ENCODE measurements around the gene LTA.

LTA gene

GRCh38 chr6:31569861-31570536 is 2.1 kb upstream of the LTA start:
- Histone ChIP-seq H3K36me3 (no peaks in the 10 kb centered on the region), H3K27ac (no peak overlapping the region)
- DNase-seq, result no peak

GRCh38 chr6:31573239-31574105 is 1.4 kb downstream of the LTA start:
- Histone ChIP-seq H3K27me3 (peaks cover 0 to 27% of the 10 kb centered on the region in 2 donors), H3K4me3 (no peak overlapping the region), H3K27ac (no peak overlapping the region), H3K9me3 (no peaks in the 10 kb centered on the region), H3K36me3 (no peaks in the 10 kb centered on the region), H3K4me1 (no peaks in the 10 kb centered on the region)
- intact Hi-C loops (cut with DNase I; ENCODE audit: low total_unique reads), result no loop called here
- no peak for DNase-seq
- TF ChIP-seq CTCF (IDR thresholded peaks at IDR 0.05), result no peak

More at GRCh38 chr6:31569861-31570536, 2.1 kb upstream of the LTA start:
- intact Hi-C loops (cut with DNase I; ENCODE audit: low total_unique reads), result no loop called here
- H3K4me1 ChIP-seq, result no peaks in the 10 kb centered on the region
- no peak for TF ChIP-seq CTCF (IDR thresholded peaks at IDR 0.05)
- no peaks in the 10 kb centered on the region for H3K9me3 ChIP-seq
- H3K4me3 ChIP-seq, result no peak overlapping the region
- peaks cover 0 to 48% of the 10 kb centered on the region in 2 donors for H3K27me3 ChIP-seq

- no peaks in the 10 kb centered on the region for H3K36me3 ChIP-seq
- no peaks in the 10 kb centered on the region for H3K9me3 ChIP-seq
- H3K4me1 ChIP-seq, result no peaks in the 10 kb centered on the region
- no peak for DNase-seq
- intact Hi-C loops (cut with DNase I; ENCODE audit: low total_unique reads), result no loop called here
- H3K27ac ChIP-seq, result no peak overlapping the region
- H3K4me3 ChIP-seq, result no peak overlapping the region
- no peak for TF ChIP-seq CTCF (IDR thresholded peaks at IDR 0.05)
- peaks cover 0 to 21% of the 10 kb centered on the region in 2 donors for H3K27me3 ChIP-seq
These were observed 2.3 kb downstream of the LTA start for GRCh38 chr6:31574106-31575061.

- no peaks in the 10 kb centered on the region for H3K9me3 ChIP-seq
- peak within 1 kb of the TSS; percentile 21 for H3K4me3 ChIP-seq
- H3K27me3 ChIP-seq, result peaks cover 0 to 21% of the 10 kb centered on the region in 2 donors
- intact Hi-C loops (cut with DNase I; ENCODE audit: low total_unique reads), result no loop called here
- H3K4me1 ChIP-seq, result peaks cover 0 to under 1% (median under 1%) of the 10 kb centered on the region in 4 donors
- H3K36me3 ChIP-seq, result no peaks in the 10 kb centered on the region
- no peak for TF ChIP-seq CTCF (IDR thresholded peaks at IDR 0.05)
- peak; percentile 58 to 71 for DNase-seq
- no peak within 1 kb of the TSS for H3K27ac ChIP-seq
These were observed 3.3 kb downstream of the LTA start, which contains the start of gene TNF for GRCh38 chr6:31575335-31575901. TNF (plus strand) TSS chr6:31575565; CDS start chr6:31575742, 177 bp downstream.

Measured in tibial artery (tissue), 4 donors.